Gastrocnemius medialis (tissue), 4 donors: ENCODE results near the gene C22orf31. TPM values are rescaled to one million over a fixed set of nuclear protein-coding genes. Genes with fewer than 3 reads are reported as not detected.
"Not testable (repeated sequence)": the region's sequence is repeated elsewhere in the genome, so short reads cannot be mapped to it uniquely, and the experiment has no call there.

Source experiments
- ATAC-seq, 2 donors: fragments of 150-250 bp; one replicate each; pipeline ENCODE4 v1.9.1; 2016
- DNase-seq, 2 donors: peaks; one replicate each; pipeline ENCODE4 v3.0.0-alpha.2; 2019
- H3K27ac ChIP-seq, 4 donors: fragments of 200-600 bp; sonication (generic); 1 replicate in 1 of 4; 2 replicates in 3 of 4; pipeline ENCODE4 v1.5.1; 2016 to 2018; ENCODE audit warnings: mild to moderate bottlenecking in 2 of 4, moderate library complexity in 1 of 4
- H3K27me3 ChIP-seq, 3 donors: fragments of 200-600 bp; sonication (generic) in 2 of 3; 1 replicate in 1 of 3; 2 replicates in 2 of 3; pipeline versions ENCODE4 v1.5.1 to v1.6.0; 2016 to 2019; ENCODE audit warnings: mild to moderate bottlenecking in 1 of 3, moderate library complexity in 1 of 3
- H3K36me3 ChIP-seq, 2 donors: fragments of 200-600 bp; sonication (generic) in 1 of 2; one replicate each; pipeline ENCODE4 v1.5.1; 2017 to 2018
- H3K4me1 ChIP-seq, 2 donors: fragments of 200-600 bp; sonication (generic) in 1 of 2; one replicate each; pipeline ENCODE4 v1.5.1; 2016 to 2017; ENCODE audit warnings: mild to moderate bottlenecking in 2 of 2
- H3K4me3 ChIP-seq, 4 donors: fragments of 200-600 bp; sonication (generic) in 3 of 4; 1 replicate in 1 of 4; 2 replicates in 3 of 4; pipeline ENCODE4 v1.5.1; 2016 to 2019; ENCODE audit warnings: mild to moderate bottlenecking in 2 of 4
- H3K9me3 ChIP-seq, 3 donors: fragments of 200-600 bp; sonication (generic) in 2 of 3; 1 replicate in 1 of 3; 2 replicates in 2 of 3; pipeline ENCODE4 v1.5.1; 2016 to 2019
- CTCF ChIP-seq, 5 experiments: fragments of 450-650 bp in 3 of 5; fragments of 200-600 bp in 2 of 5; sonication (generic) in 2 of 5; IDR thresholded peaks in 4 of 5; conservative IDR thresholded peaks in 1 of 5; 1 replicate in 4 of 5; 2 replicates in 1 of 5; pipeline ENCODE4 v1.5.1; 2016 to 2019; ENCODE audit warnings: antibody characterized with exemption in 5 of 5, mild to moderate bottlenecking in 3 of 5, moderate library complexity in 3 of 5
- POLR2A ChIP-seq, 2 donors: fragments of 450-650 bp; IDR thresholded peaks; one replicate each; pipeline ENCODE4 v1.6.1; 2017; ENCODE audit warnings: antibody characterized with exemption in 2 of 2, mild to moderate bottlenecking in 2 of 2, moderate library complexity in 2 of 2
- in situ Hi-C, 4 donors: fragments of 200-750 bp; cut with MboI; loops; one replicate each; pipeline versions ENCODE4 v1.15.0 to v1.8.0; 2017; ENCODE audit warnings: low sequenced_read_pairs in 4 of 4
- intact Hi-C: fragments of 100-400 bp; cut with DNase I; formaldehyde crosslinking; loops from one replicate; pipeline ENCODE4 v1.15.1; 2023; ENCODE audit warnings: low total_unique reads
- total RNA-seq, 4 donors: library from RNA; depleted of rRNA; stranded (reverse); fragments of >200 nt; gene quantifications; one replicate each; pipeline versions ENCODE4 v1.1.0 to v1.2.3, GENCODE V29; 2016

C22orf31 gene
- total RNA-seq, 4 donors from 2014 or later, result not detected

GRCh38 chr22:29041408-29041807 is 20.2 kb downstream of the C22orf31 start:
- no peaks in the 10 kb centered on the region for H3K27me3 ChIP-seq
- TF ChIP-seq POLR2A (IDR thresholded peaks at IDR 0.05), result no peak
- no peak for TF ChIP-seq CTCF (IDR thresholded peaks at IDR 0.05 in 4 of 5, conservative IDR thresholded peaks at IDR 0.05 in 1 of 5)
- H3K36me3 ChIP-seq, result peaks cover 0 to 12% of the 10 kb centered on the region in 2 donors
- no peaks in the 10 kb centered on the region for H3K9me3 ChIP-seq
- H3K4me3 ChIP-seq, result no peak overlapping the region
- H3K27ac ChIP-seq, result no peak overlapping the region
- in situ Hi-C loops, result loop anchor here (5.0 to 25.0 kb wide), 2 partner anchors 184 to 429 kb away; no protein-coding TSS in a partner anchor
- ATAC-seq (no peak), DNase-seq (no peak)
- peaks cover 0 to 10% of the 10 kb centered on the region in 2 donors for H3K4me1 ChIP-seq
- intact Hi-C loops, result no loop called here

- Histone ChIP-seq H3K4me3 (no peak overlapping the region), H3K9me3 (no peaks in the 10 kb centered on the region), H3K36me3 (peaks cover 0 to 5% of the 10 kb centered on the region in 2 donors), H3K4me1 (peaks cover 0 to 10% of the 10 kb centered on the region in 2 donors), H3K27me3 (no peaks in the 10 kb centered on the region), H3K27ac (no peak overlapping the region)
- intact Hi-C loops (loop anchor here (1.0 kb wide), 1 partner anchor 185 kb away; no protein-coding TSS in a partner anchor), in situ Hi-C loops (loop anchor here (5.0 to 25.0 kb wide), 2 partner anchors 183 to 428 kb away; no protein-coding TSS in a partner anchor)
- DNase-seq (peak; percentile 41 to 44), ATAC-seq (peak; percentile 53 to 82)
- TF ChIP-seq CTCF (IDR thresholded peaks at IDR 0.05 in 4 of 5, conservative IDR thresholded peaks at IDR 0.05 in 1 of 5), result peak; percentile 93 to 98 (median 95)
- TF ChIP-seq POLR2A (IDR thresholded peaks at IDR 0.05), result no peak
Measured at GRCh38 chr22:29040385-29041275, 21.0 kb downstream of the C22orf31 start.

GRCh38 chr22:29039684-29040083 is 21.9 kb downstream of the C22orf31 start:
- not testable (repeated sequence) for H3K36me3 ChIP-seq, H3K9me3 ChIP-seq, H3K27ac ChIP-seq, H3K4me3 ChIP-seq, H3K27me3 ChIP-seq, H3K4me1 ChIP-seq, ATAC-seq, DNase-seq
- in situ Hi-C loops, result loop anchor here (5.0 to 25.0 kb wide), 2 partner anchors 182 to 427 kb away; no protein-coding TSS in a partner anchor
- intact Hi-C loops, result loop anchor here (1.0 to 10.0 kb wide), 2 partner anchors 184 to 435 kb away; no protein-coding TSS in a partner anchor

- H3K27ac ChIP-seq, result no peak overlapping the region
- H3K27me3 ChIP-seq, result no peaks in the 10 kb centered on the region
- H3K4me1 ChIP-seq, result peaks cover 0 to 10% of the 10 kb centered on the region in 2 donors
- H3K4me3 ChIP-seq, result no peak overlapping the region
- in situ Hi-C loops, result loop anchor here (5.0 to 25.0 kb wide), 2 partner anchors 182 to 427 kb away; no protein-coding TSS in a partner anchor
- no peaks in the 10 kb centered on the region for H3K36me3 ChIP-seq
- no peaks in the 10 kb centered on the region for H3K9me3 ChIP-seq
- ATAC-seq (no peak), DNase-seq (no peak)
- intact Hi-C loops, result loop anchor here (10.0 kb wide), 1 partner anchor 434 kb away; no protein-coding TSS in a partner anchor
- TF ChIP-seq CTCF (IDR thresholded peaks at IDR 0.05 in 4 of 5, conservative IDR thresholded peaks at IDR 0.05 in 1 of 5), result no peak
- TF ChIP-seq POLR2A (IDR thresholded peaks at IDR 0.05), result no peak
Measured at GRCh38 chr22:29039148-29039547, 22.5 kb downstream of the C22orf31 start.
